DND-41 (cell line): ENCODE data around the gene FARP2.

Experiments
- EZH2 ChIP-seq: IDR thresholded peaks from 3 replicates; pipeline ENCODE4 v1.6.1; 2012; ENCODE audit warnings: borderline replicate concordance, low read depth, mild to moderate bottlenecking, moderate library complexity, low read length, inconsistent platforms; ENCODE audit not compliant: severe bottlenecking
- TF ChIP-seq, protein P1 (sequence below): IDR thresholded peaks from 2 replicates; pipeline ENCODE4 v1.5.1; 2012; ENCODE audit warnings: borderline replicate concordance, low read length, moderate library complexity, mild to moderate bottlenecking; ENCODE audit not compliant: poor library complexity, severe bottlenecking; ENCODE audit errors: extremely low read depth

DNA sequence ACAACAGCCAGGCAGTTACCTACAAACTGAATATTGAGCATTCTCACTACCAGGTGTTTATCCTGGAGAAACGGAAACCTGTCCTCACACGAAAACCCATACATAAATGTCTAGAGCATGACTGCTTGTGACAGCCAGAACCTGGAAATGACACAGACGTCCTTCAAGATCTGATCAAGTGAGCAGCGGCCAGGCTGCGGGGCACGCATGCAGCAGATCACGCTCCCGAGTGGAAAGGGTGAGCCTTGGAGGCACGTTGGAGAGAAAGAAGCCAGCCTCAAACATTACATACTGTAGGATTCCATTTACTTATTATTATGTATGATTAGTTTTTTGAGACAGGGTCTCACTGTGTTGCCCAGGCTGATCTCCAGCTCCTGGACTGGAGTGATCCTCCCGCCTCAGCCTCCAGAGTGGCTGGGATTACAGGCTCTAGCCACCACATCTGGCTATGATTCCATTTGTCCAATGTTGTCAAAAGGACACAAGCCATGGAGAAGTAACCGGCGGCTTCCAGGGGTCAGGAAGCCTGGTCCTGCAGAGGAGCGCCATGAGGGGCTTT is 175.2 kb downstream of the FARP2 start:
- no peak for TF ChIP-seq EZH2
- TF ChIP-seq, protein P1, sequence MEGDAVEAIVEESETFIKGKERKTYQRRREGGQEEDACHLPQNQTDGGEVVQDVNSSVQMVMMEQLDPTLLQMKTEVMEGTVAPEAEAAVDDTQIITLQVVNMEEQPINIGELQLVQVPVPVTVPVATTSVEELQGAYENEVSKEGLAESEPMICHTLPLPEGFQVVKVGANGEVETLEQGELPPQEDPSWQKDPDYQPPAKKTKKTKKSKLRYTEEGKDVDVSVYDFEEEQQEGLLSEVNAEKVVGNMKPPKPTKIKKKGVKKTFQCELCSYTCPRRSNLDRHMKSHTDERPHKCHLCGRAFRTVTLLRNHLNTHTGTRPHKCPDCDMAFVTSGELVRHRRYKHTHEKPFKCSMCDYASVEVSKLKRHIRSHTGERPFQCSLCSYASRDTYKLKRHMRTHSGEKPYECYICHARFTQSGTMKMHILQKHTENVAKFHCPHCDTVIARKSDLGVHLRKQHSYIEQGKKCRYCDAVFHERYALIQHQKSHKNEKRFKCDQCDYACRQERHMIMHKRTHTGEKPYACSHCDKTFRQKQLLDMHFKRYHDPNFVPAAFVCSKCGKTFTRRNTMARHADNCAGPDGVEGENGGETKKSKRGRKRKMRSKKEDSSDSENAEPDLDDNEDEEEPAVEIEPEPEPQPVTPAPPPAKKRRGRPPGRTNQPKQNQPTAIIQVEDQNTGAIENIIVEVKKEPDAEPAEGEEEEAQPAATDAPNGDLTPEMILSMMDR: no peak
